GM10248 (cell line): ENCODE data around the gene MSH5.

Source experiments
- CTCF ChIA-PET: fragments of 300-600 bp; sonication (Branson Sonifier 250); formaldehyde crosslinking; extraction: SDS; loops from one replicate; lab custom pipeline; 2021; ENCODE audit warnings: antibody characterized with exemption; lab: Yijun Ruan, JAX
- POLR2A ChIA-PET: fragments of 350-650 bp; sonication (Branson Sonifier 250); formaldehyde crosslinking; extraction: SDS; loops from one replicate; lab custom pipeline; 2020; ENCODE audit warnings: antibody characterized with exemption; lab: Yijun Ruan, JAX
- DNase-seq: peaks from one replicate; pipeline ENCODE4 v3.0.0; 2012; ENCODE audit errors: extremely low spot score
- CTCF ChIP-seq: IDR thresholded peaks from 2 replicates; pipeline ENCODE4 v1.5.1; 2012; ENCODE audit warnings: mild to moderate bottlenecking, low read depth; ENCODE audit errors: extremely low read depth, missing control alignments, control extremely low read depth

MSH5 gene

DNA sequence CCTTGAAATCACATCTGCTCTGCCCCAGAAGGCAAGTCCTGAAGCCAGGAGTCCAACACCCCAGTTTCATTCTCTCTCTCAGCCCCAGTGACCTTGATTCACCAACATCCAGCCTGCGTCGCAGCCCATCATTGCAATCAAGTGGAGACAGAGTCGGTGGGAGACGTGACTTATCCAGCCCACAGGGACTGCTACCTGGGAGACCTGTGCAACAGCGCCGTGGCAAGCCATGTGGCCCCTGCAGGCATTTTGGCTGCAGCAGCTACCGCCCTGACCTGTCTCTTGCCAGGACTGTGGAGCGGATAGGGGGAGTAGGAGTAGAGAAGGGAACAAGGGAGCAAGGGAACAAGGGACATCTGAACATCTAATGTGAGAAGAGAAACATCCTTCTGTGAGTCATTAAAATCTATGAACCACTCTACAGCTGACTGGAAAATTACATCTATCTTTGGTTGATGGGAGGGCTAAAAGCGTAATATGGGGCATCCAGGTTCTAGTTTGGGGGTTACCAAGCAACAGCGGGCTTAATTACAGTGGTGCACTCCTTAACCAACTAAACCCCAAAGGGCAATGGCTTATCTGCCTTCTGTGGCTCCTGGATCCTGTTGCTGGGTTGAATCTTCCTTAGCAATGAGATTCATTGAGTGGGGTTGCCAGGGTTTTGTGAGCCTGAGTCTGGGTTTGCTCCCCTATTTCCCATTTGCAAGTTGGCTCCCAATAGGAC lies 22.1 kb upstream of the MSH5 start:
- ChIA-PET POLR2A (interaction anchor here (0.6 kb wide), 1 partner anchor 118 kb away, joined by 10 read pairs; no protein-coding TSS in a partner anchor), CTCF (no interaction called here)
- DNase-seq = no peak
- no peak for TF ChIP-seq CTCF

- no peak for DNase-seq
- no peak for TF ChIP-seq CTCF
- CTCF ChIA-PET = no interaction called here
- POLR2A ChIA-PET = no interaction called here
Measured at GRCh38 chr6:31718265-31718664, 21.5 kb upstream of the MSH5 start.

DNA sequence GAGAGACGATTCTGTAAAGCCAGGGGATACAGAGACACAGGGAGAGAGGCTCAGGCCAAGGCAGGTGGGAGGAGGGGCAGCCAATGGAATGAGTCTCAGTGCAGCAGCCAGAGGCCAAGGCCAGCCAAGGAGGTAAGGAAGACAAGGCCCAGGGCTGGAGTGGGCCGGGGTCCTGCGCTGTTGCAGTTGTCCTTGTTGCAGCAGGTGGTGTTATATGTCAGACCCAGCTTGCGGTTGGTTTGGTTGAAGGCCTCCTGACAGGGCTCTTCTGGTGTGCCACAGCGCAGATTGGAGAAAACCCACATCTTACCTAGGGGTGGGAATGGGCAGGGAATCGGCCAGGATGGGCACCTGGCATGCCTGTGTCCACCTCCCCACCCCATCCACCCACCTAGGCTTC lies 20.8 kb upstream of the MSH5 start:
- no peak for DNase-seq
- TF ChIP-seq CTCF = no peak
- ChIA-PET CTCF (no interaction called here), POLR2A (no interaction called here)

DNA sequence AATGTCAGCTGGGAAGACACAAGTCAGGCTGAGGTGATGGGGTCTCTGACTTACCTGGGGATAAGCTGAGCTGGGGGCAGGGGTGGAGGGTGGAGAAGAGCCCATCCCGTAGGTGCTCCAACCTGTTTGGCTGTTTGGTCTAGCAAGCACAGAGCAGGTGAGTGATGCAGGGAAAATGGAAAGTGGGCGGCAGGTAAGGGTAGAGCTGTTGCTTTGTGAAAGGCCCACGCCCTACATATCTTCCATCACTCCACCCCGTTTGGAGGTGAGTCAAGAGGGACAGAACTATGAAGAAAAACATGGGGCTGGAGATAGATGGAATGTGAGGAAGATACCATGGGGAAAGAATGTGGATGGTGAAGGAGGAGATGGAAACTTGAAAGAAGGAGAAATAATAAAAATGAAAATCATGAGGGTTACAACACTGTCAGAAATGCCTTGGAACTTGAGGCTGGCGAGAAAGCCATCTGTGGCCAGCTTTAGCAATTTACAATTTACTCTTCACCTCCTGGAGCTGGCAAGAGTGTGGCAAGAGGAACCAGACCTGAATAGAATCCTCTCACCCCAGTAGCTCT lies 19.5 kb upstream of the MSH5 start:
- DNase-seq = no peak
- TF ChIP-seq CTCF = no peak
- ChIA-PET CTCF (interaction anchor here (0.9 to 1.4 kb wide), 3 partner anchors 9 to 17 kb away, joined by 3 to 6 read pairs (median 4); partner anchors contain the start of genes ABHD16A and DDAH2), POLR2A (no interaction called here)

DNA sequence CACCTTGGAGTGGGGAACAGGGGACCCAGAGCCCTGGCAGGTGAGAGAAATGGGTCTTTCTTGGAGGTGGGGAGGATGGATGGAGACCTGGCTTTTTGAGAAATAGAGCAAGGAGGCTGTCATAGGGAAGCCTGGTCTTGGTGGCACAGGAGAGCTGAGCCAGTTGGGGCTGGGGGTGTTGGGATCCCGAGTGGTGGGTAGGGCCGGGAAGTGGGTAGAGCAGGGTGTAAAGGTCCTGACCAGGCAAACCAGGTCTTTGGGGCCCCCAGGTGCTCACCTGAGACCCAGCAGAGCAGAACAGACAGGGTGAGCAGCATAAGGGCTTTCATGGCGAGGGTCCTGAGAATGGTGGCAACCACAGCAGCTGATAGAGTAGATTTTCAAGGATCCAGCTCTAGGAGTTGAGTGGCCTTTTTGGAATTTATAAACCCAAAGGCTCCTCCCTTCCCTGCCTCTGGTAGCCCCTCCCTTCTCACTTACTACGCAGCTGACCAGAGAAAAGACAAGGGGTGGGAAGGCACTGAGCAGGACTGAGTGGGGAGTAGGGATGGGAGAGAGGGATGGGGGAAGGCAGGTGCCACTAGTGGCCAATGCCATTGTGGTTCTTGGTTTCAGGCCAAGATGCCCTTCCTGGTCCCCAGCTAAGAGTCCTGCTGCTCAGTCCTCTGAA lies 18.3 kb upstream of the MSH5 start, which contains the start of gene LY6G6C:
TSS of gene LY6G6C (minus strand) at position 396 of the 670 bp plus-strand sequence. CDS start at position 329, 67 bp downstream.
- DNase-seq = no peak
- POLR2A ChIA-PET = interaction anchor here (0.6 to 0.7 kb wide), 2 partner anchors 109 to 141 kb away, joined by 3 to 7 read pairs; partner anchors contain the start of gene NEU1
- CTCF ChIA-PET = interaction anchor here (0.8 to 1.3 kb wide), 2 partner anchors 8 to 10 kb away, joined by 3 to 6 read pairs; partner anchors contain the start of gene DDAH2
- TF ChIP-seq CTCF = no peak

GRCh38 chr6:31722173-31722572 lies 17.6 kb upstream of the MSH5 start:
- TF ChIP-seq CTCF = no peak
- no peak for DNase-seq
- POLR2A ChIA-PET = interaction anchor here (0.7 kb wide), 1 partner anchor 141 kb away, joined by 3 read pairs; the partner anchor contains the start of gene NEU1
- CTCF ChIA-PET = interaction anchor here (0.8 to 1.5 kb wide), 2 partner anchors 10 to 14 kb away, joined by 3 to 4 read pairs; partner anchors contain the start of gene CLIC1
